Activated T-cell treated with anti-CD3 and anti-CD28 coated beads for 4 hours (primary cell): ENCODE results near the gene DLG2.
"Not testable (repeated sequence)": the region's sequence is repeated elsewhere in the genome, so short reads cannot be mapped to it uniquely, and the experiment has no call there.

Experiments
- DNase-seq: peaks from one replicate; pipeline ENCODE4 v3.0.0-alpha.2; 2020

DLG2 gene

GRCh38 chr11:85184721-85185120 lies 442.4 kb downstream of the DLG2 start:
- DNase-seq = no peak

DNA sequence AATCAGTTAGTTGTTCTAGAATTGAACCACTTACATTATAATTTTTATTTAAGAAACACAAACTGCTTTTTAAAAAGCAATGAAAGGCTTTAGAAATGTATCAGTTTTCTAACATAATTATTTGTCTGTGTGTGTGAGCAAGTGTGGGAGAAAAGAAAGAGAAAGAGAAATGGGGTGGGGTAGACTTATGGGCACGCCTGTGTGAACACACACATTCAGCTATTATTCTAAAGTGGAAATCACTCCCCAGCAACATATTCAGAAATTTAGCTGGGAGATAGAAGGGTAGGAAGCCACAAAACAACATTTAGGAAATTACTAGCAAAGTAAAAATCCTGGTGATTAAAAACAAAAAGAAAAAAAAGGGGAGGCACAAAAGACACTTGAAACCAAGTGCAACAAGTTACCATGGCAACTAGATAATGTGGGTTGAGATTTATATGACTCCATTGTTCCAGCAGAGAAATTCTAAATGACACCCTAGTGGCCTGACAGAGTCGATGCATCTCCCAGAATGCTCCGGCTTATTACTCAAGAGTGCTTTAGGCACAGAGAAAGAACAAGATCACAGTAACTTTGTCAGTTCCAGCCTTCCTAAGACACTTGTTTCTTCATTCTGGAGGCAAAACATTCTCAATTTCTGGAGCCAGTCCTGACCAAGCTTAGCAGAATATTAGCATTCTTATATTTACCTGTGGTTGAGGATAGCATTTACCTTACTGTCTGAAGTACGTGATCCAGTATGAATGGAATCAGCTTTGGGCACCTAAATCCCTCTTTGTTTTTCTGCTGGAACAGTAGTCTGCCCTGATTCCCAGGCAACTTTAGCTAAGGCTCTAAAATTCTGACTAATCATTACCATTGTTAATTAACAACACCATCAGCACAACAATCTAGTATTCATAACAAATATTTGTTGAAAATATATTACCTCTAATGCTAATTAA lies 444.4 kb downstream of the DLG2 start:
- DNase-seq = no peak

DNA sequence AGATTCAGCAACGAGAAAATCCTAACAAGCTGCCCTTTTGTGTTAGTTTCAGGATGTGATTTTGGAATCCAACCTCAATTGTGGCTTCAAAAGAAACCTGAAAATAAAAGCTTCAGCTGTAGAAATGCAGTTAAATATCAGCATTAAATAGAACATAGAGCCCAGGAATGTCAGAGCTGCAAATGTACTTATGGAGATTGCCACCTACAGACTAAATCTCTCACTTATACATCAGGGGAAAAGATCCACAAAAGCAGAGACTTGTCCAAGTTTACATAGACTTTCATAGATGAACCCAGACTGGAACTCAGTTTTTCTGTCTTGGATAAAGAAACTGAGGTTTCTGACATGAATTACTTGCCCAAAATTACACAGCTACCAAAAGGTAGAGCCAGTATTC lies 446.6 kb downstream of the DLG2 start:
- no peak for DNase-seq

- DNase-seq = no peak
Measured at GRCh38 chr11:85171648-85172257, 455.4 kb downstream of the DLG2 start.

GRCh38 chr11:85170184-85170583 lies 457.0 kb downstream of the DLG2 start:
- DNase-seq = no peak

DNA sequence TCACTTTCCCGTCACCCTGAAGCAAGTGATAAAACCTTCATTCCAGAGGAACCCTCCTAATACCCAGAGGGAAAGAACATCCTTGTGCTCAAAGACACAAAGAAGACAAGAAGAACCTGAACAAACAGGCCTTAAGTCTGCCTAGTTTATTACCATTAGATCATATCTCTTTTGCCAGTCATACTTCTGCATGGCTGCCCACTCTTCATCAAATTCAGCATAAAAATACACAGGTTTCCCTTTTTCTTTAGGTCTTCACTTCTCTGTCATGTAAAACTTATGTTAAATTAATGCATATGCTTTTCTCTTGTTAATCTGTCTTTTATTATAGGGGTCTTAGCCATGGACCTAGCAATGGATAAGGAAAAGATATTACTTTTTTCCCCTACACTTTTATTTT lies 459.7 kb downstream of the DLG2 start:
- no peak for DNase-seq

DNA sequence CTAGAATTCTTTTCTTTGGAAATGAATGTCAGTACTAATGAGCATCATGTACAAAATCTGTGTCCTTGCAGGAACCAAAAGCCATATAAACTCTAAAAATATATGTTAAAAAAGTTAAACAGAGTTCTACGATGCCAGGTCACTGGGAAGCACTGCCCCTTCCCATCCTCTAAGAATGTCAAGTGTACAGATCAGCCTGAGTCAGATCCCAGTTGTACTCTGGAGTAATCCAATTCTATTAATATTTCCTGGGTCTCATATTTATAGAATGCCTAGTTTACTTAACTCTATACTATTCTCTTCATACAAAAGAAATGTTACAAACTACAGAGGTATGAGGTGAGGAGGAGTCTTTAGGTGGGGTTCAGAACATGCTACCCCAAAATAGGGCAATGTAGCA lies 460.1 kb downstream of the DLG2 start:
- DNase-seq = no peak

DNA sequence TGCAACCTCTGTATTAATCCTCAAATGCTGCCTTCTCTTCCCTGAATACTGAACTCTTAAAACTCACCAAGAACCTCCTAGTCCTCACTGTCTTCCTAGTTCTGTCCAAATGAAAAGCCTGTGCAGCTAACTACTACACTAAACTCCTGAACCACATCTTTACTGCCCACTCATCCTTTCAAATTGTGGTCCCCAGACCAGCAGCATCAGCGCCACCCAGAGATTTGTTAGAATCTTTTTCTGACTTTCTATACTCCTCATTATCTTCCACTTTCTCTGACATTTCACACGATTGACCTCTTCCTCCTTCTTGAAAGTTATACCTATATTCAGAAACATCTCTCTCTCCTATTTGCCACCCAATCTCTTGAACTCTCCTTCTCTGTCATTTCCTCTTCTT lies 461.3 kb downstream of the DLG2 start:
- DNase-seq = no peak

DNA sequence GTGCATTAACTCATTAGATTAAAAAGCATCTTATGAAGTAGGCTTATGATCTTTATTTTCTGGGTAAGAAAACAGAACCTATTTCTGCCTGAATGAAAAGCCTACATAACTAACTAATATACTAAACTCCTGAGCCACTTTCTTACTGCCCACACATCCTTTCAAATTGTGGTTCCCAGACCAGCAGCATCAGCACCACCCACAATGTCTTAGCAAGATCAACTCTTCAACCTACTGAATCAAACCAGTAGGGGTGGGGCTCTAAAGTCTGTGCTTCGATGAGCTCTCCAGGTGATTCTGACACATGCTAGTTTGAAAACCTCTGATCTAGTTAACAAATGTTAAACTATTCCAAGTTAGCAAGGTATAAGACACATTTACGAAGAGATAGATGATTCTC lies 462.4 kb downstream of the DLG2 start:
- no peak for DNase-seq

- DNase-seq = no peak
Measured at GRCh38 chr11:85154294-85154693, 472.9 kb downstream of the DLG2 start.

DNA sequence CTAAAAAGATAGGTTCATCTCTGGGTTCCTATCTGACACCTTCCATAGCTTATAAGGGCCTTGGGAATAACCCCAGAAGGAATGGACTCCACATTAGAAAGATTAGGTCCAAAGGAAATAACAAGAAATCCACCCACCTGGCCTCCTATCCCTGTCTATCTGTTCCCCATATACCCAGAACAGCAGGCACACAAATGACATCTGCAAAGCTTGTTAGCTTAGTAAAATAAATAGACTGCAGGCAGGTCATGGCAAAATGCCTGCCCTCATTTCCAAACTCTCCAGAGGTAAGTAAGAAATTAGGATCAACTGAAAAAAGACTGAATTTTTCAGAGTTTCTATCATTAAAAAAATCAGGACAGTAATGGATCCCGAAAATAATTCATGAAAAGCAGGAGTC lies 489.5 kb downstream of the DLG2 start:
- no peak for DNase-seq

DNA sequence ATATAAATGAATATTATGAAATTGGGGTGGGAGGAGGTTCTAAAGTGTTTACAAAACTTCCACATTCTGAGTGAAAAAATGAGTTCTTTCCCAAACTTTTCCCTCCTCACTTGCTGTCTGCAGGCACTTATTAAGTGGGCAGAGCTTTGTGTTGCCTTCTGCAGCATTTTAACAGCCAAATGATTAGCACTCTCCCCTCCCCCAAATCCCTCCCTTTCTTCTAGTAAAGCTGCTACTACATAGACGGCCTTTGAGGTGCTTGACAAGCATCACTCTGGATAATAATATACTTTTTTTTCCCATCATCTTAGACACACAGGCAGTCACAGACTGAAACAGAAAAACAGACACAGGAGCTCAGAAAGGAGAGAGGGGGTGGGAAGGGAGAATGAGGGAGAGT lies 493.5 kb downstream of the DLG2 start:
- no peak for DNase-seq

- no peak for DNase-seq
Measured at GRCh38 chr11:85132851-85133585, 494.1 kb downstream of the DLG2 start.

DNA sequence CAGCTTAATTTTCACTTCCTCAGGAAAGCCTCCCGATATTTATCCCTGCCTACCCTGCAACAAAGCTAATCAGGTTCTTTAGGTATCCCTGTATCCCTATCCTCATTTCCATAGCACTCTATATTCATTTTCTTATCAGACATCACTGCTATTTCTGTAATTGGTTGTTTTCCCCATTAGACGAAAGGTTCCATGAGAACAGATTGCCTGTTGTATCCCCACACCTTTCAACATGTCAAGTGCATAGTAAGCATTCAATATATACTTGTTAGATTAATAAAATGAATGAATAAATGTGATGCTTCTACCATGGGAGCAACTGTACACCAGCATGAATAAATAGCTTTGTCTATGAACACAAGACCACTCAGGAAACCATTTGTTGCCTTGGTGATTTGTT lies 499.8 kb downstream of the DLG2 start:
- DNase-seq = no peak

GRCh38 chr11:85123752-85124231 lies 503.4 kb downstream of the DLG2 start:
- no peak for DNase-seq

- no peak for DNase-seq
Measured at GRCh38 chr11:85118151-85118550, 509.0 kb downstream of the DLG2 start.

GRCh38 chr11:85115798-85116197 lies 511.3 kb downstream of the DLG2 start:
- no peak for DNase-seq

DNA sequence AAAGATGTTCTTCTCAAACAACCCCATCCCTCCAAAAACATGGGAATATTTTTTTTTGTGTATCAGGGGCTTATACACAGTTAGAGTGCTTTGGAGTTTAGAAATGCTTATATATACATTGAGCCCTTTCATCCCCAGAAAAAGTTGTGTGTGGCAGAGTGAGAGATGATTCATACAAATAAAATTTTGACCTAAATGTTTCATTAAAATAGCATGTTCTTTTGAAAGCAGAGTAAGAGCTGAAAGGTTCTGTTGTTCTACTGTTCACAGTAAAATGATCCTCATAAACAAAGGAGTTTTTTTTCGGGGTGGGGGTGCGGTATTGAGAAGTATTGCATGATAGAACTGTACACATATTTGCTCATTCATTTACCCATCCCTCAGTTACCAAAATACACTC lies 512.4 kb downstream of the DLG2 start:
- no peak for DNase-seq

- not testable (repeated sequence) for DNase-seq
Measured at GRCh38 chr11:85110246-85110645, 516.9 kb downstream of the DLG2 start.

- no peak for DNase-seq
Measured at GRCh38 chr11:85109141-85109540, 518.0 kb downstream of the DLG2 start.

GRCh38 chr11:85105868-85106267 lies 521.3 kb downstream of the DLG2 start:
- DNase-seq = no peak

DNA sequence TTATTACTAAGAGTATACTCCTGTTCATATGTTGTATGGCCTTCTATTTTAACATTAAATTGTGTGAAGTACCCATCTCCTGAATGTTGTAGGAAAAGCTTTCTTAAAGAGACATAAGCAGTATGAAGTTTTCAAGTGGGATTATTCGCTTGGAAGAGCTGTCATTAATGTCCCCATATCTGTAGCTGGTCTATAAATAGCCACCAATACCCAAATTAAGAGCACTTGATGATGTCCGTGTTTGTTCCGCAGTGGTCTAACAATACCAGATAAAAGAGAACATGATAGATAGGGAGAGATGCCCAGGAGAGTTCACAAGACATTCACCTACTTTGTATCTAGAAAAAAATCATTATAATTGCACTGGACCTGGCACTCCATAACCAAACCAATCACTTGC lies 527.6 kb downstream of the DLG2 start:
- DNase-seq = no peak

- no peak for DNase-seq
Measured at GRCh38 chr11:85098996-85099395, 528.1 kb downstream of the DLG2 start.

DNA sequence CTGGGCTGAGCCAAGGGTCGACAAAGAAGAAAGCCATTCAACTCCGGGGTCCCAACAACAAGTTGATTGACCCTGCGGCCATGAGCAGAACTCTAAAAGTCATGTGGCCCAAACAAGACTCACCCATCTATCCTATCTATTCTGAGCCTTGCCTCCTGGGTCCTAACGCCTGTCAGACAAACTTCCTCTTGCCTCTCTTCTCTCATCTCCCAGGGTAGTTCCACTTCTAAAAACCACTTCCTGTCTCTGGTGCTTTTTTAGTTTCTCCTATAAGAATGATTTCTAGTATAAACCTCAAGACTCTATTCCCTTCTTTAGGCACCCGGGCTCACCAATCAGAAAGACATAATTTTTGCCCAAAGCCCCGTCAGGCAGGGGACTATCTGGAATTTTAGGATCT lies 530.2 kb downstream of the DLG2 start:
- no peak for DNase-seq
